VCaP (cell line): ENCODE results near the gene FSTL4.

Experiments
- H3K27ac ChIP-seq: fragments of 450-650 bp; 2 replicates; pipeline ENCODE4 v1.5.1; 2017
- TF ChIP-seq, protein P1 (sequence below): fragments of 450-650 bp; conservative IDR thresholded peaks from 2 replicates; pipeline ENCODE4 v1.5.1; 2017; ENCODE audit warnings: mild to moderate bottlenecking, moderate library complexity

FSTL4 gene

DNA sequence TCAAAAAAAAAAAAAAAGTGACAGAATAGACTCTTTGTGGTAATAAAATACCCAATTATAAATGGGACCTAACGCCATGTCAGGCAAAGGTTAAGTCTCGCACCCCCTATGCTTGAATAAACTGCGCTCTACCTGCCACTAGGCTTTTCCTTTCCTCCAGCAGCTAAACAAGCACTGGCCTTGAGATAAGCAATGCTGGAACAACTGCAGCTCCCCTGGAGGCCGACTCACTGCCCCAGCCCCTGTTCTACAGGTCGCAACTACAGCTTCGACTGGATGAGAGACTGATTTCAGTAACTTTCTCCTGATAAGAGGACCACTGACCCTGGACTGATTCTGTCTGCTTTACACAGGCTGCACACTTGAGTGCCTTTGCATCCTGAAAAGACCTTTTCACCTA lies 350.3 kb downstream of the FSTL4 start:
- H3K27ac ChIP-seq: no peak overlapping the region
- TF ChIP-seq, protein P1, sequence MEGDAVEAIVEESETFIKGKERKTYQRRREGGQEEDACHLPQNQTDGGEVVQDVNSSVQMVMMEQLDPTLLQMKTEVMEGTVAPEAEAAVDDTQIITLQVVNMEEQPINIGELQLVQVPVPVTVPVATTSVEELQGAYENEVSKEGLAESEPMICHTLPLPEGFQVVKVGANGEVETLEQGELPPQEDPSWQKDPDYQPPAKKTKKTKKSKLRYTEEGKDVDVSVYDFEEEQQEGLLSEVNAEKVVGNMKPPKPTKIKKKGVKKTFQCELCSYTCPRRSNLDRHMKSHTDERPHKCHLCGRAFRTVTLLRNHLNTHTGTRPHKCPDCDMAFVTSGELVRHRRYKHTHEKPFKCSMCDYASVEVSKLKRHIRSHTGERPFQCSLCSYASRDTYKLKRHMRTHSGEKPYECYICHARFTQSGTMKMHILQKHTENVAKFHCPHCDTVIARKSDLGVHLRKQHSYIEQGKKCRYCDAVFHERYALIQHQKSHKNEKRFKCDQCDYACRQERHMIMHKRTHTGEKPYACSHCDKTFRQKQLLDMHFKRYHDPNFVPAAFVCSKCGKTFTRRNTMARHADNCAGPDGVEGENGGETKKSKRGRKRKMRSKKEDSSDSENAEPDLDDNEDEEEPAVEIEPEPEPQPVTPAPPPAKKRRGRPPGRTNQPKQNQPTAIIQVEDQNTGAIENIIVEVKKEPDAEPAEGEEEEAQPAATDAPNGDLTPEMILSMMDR: no peak

DNA sequence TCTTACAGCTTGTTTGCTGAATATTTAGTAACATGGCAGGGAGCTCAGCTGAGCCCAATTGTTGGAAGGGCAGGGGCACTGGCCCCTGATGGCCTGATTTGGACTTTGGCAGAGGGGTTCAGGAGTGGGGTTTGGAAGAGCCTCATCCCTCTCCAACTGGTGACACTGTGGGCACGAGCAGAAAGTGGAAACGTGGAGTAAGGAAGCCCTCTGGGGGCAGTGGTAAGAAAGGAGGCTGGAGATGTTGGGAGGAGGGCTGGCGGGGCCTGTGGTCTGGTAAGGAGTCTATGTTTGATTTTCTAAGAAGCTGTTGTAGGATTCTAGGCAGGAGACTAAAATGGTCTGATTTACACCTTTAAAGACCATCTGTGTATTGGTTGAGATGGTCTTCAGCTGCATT lies 351.6 kb downstream of the FSTL4 start:
- TF ChIP-seq, protein P1: no peak
- no peak overlapping the region for H3K27ac ChIP-seq

DNA sequence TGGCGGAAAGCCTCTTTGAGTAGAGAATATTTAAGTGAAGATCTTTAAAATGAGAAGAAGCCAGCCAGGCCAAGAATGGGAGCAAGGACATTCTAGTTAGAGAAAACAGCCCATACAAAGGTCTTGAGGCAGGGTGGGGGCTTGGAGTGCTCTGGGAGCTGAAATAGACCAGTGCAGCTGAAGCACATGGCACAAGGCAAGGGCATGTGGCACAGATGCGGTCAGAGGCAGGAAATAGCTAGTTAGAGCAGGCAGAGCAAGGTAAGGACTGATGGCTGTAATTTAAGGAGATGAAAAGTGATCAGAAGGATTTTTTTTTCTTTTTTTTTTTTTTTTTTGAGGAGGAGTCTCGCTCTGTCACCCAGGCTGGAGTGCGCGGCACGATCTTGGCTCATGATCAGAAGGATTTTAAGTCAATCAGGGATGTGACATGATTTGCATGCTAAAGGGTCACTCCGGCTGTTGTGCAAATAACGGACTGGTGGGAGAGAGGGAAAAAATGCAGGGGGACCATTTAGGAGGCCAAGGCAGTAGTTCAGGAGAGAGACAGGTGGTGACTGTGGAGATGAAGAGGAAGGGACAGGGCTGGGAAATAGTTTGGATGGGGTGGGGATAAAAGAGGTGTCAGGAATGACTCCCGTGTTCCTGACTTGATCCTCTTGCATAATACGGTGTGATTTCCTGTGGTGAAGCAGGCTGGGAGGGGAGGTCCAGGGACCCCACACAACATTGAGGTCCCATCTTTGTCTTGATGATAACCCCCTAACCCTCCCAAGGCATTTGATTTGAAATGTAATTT lies 352.9 kb downstream of the FSTL4 start:
- TF ChIP-seq, protein P1: no peak
- H3K27ac ChIP-seq: no peak overlapping the region

- H3K27ac ChIP-seq: no peak overlapping the region
- TF ChIP-seq, protein P1: no peak
Observed at GRCh38 chr5:133257977-133258376, 354.4 kb downstream of the FSTL4 start.

DNA sequence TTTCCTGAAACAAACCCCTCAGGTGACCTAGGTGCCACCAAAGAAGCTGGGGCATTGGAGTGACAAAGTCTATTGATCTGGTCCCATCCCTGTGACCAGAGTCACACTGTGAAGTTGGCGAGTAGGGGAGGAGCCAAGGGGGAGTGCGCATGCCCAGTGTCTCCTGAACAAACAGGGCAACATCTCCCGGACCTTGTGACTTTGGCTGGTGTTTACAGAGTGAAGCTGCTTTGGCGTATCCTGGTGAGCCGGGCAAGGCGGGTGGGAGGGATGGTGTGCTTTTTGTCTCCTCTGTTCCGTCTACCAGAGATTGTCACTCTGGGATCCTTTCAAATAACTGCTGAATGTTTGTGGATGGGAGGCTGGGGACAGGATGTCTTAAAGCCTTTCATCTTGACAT lies 356.1 kb downstream of the FSTL4 start:
- peak overlapping the region; percentile 73 for H3K27ac ChIP-seq
- TF ChIP-seq, protein P1: no peak

- TF ChIP-seq, protein P1: no peak
Observed at GRCh38 chr5:133254803-133255202, 357.5 kb downstream of the FSTL4 start.

GRCh38 chr5:133253671-133254070 lies 358.7 kb downstream of the FSTL4 start:
- TF ChIP-seq, protein P1: no peak
- H3K27ac ChIP-seq: no peak overlapping the region

More at GRCh38 chr5:133254803-133255202, 357.5 kb downstream of the FSTL4 start:
- no peak overlapping the region for H3K27ac ChIP-seq
